HG03039 (cell line): ENCODE results near the gene GPR75.
"Not testable (repeated sequence)": the region's sequence is repeated elsewhere in the genome, so short reads cannot be mapped to it uniquely, and the experiment has no call there.

Experiments
- ATAC-seq: cut with Tn5 transposase; IDR thresholded peaks from one replicate; pipeline ENCODE4 v1.9.1; 2021; ENCODE audit warnings: mild to moderate bottlenecking, moderate library complexity; ENCODE audit not compliant: unreplicated experiment

The GPR75 gene

DNA sequence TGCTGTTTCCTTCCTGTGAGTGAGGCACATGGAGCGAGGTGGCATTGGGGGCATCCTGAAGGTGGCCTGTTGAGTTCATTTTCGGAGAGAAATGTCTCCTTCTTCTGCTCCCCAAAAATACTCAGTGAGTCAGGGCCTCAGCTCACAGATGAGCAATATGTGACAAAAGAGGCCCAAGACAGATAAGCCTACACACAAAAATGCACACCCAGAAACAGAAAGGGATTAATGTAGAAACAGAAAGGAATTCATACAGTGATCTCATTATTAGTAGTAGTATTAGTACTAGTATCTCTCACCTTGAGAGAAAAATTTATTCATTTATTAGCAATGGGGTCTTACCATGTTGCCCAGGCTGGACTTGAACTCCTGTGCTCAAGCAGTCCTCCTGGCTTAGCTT is 5.1 kb downstream of the GPR75 start:
- ATAC-seq: no peak

DNA sequence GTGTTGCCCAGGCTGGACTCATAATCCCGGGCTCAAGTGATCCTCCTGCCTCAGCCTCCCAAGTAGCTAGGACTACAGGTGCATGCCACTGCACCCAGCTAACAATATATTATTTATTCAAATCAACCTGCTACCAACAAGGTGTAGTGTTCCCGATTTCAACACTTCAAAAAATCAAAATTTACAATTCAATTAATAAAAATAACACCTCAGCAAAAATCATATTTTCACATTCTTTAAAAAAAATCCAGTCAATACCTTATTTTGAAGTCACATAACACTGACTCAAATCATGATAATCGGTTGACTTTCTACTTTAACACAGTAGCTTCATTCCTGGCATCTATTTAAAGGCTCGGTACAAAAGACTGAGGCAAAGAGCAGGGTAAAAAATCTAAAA is 7.2 kb downstream of the GPR75 start:
- ATAC-seq: no peak

- not testable (repeated sequence) for ATAC-seq
Measured at GRCh38 chr2:53851052-53851757, 8.6 kb downstream of the GPR75 start.

DNA sequence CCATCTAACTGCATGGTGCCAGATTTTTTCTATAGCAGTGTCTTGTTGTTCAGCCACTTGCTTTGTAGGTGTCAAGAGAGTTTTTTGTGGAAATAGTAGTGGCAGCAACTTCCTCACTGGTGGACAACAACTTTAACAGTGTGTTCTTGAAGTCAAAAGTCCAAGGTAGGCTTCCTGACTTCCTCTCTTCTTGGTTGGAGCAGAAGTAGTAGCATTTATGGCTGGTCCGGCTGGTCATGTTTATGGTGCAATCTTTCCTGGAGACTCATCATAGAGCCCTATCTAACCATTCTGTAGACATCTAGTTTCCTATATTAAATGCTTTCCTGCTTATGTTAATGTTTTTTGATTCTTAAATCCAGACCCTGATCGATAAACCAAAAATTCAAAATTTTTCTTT is 11.7 kb downstream of the GPR75 start:
- no peak for ATAC-seq

- ATAC-seq: no peak
Measured at GRCh38 chr2:53843595-53843994, 16.2 kb downstream of the GPR75 start.

DNA sequence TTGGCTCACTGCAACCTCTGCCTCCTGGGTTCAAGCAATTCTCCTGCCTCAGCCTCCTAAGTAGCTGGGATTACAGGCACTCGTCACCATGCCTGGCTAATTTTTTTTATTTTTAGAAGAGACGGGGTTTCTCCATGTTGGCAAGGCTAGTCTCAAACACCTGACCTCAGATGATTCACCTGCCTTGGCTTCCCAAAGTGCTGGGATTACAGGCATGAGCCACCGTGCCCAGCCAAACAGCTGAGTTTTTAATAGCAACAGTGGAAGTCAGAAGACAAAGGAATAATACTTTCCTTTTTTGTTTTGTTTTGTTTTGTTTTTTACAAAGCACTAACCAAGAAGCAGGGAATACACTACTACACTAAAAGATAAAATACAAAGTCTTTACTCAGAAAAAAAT is 16.9 kb downstream of the GPR75 start:
- no peak for ATAC-seq

GRCh38 chr2:53841651-53842050 is 18.1 kb downstream of the GPR75 start:
- not testable (repeated sequence) for ATAC-seq

- no peak for ATAC-seq
Measured at GRCh38 chr2:53840580-53840979, 19.2 kb downstream of the GPR75 start.

GRCh38 chr2:53829980-53830290 is 29.8 kb downstream of the GPR75 start:
- not testable (repeated sequence) for ATAC-seq

- ATAC-seq: no peak
Measured at GRCh38 chr2:53829273-53829979, 30.3 kb downstream of the GPR75 start.

GRCh38 chr2:53828331-53828730 is 31.4 kb downstream of the GPR75 start:
- no peak for ATAC-seq

DNA sequence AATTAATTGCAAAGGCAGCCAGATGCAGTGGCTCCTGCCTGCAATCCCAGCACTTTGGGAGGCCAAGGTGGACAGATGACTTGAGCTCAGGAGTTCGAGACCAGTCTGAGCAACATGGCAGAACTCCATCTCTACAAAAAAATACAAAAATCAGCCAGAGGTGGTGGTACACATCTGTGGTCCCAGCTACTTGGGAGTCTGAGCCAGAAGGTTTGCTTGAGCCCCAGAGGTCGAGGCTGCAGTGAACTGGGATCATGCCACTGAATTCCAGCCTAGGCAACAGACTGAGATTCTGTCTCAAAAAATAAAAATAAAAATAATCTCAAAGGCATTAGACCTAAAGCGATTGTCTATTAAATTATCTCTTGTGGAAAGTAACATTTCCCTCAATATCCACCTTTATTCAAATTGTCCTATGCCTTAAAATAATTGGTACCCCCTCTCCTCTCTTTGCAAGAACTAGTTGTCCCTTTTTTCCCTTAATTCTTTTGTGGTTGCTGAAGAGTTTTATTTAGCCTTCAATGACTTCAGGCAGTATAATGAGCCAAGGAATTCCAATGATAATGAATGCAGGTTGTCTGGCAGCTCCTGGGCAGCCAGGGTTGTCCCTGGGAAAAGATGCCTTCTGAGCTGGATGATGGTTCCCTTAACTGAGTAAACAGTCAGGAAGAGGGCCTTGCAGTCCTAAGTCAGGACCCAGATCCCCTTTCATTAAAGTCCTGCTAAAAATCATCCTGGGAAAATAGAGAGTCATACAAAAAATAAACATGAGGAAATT is 32.2 kb downstream of the GPR75 start:
- no peak for ATAC-seq

- ATAC-seq: no peak
Measured at GRCh38 chr2:53826587-53827397, 33.0 kb downstream of the GPR75 start.

- no peak for ATAC-seq
Measured at GRCh38 chr2:53826030-53826410, 33.7 kb downstream of the GPR75 start.

DNA sequence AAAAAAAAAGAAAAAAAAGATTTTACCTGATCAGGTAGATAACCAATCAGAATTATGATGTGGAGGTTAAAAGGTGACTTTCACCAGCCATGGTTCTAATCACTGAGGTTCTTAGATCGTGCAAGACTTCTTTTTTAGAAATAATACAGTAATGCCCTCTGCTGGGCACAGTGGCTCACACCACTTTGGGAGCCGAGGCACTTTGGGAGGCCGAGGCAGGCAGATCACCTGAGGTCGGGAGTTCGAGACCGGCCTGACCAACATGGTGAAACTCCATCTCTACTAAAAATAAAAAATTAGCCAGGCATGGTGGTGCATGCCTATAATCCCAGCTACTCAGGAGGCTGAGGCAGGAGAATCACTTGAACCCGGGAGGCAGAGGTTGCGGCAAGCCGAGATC is 36.1 kb downstream of the GPR75 start:
- ATAC-seq: not testable (repeated sequence)

GRCh38 chr2:53821810-53822209 is 38.0 kb downstream of the GPR75 start:
- no peak for ATAC-seq

GRCh38 chr2:53820711-53821110 is 39.1 kb downstream of the GPR75 start:
- ATAC-seq: no peak

DNA sequence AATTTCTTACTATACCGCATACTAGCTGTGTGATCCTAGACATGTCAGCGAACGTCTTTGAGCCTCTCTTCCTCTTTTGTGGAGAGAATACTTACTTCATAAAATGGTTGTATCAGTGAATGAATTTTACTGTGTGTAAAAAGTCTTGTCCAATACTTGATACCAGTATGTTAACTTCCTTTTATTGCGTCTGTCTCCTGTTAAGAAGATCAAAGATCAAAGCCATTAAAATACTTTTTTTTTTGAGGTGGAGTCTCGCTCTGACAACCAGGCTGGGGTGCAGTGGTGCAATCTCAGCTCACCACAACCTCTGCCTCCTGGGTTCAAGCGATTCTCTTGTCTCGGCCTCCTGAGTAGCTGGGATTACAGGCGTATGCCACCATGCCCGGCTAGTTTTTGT is 39.7 kb downstream of the GPR75 start:
- no peak for ATAC-seq

DNA sequence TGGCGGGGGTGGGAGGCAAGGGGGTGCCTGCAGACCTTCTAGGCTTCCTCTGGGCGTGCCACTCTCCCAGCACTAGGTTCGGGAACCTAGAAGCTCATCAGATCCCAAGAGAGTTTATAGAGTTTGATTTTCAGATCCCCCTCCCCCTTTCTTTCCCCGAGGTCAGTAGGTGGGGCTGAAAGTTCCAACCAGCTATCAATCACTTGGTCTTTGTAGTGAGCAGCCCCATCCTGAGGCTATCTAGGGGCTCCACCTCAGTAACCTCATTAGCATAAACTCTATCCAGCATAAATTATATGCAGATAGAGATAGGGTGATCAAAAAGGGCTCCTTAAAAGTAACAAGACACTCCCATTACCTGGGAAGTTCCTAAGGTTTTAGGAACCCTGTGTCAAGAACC is 40.1 kb downstream of the GPR75 start:
- no peak for ATAC-seq

- no peak for ATAC-seq
Measured at GRCh38 chr2:53818854-53819435, 40.8 kb downstream of the GPR75 start.

GRCh38 chr2:53813151-53813550 is 46.6 kb downstream of the GPR75 start:
- ATAC-seq: no peak
